Stromal cell of bone marrow (primary cell): ENCODE results near the gene DSCAM.
A peak's percentile ranks its signal among the peaks of the same experiment; 100 is the strongest.

Experiments used
- DNase-seq: peaks from one replicate; pipeline ENCODE4 v3.0.0-alpha.2; 2012; ENCODE audit warnings: low read depth

DSCAM gene

DNA sequence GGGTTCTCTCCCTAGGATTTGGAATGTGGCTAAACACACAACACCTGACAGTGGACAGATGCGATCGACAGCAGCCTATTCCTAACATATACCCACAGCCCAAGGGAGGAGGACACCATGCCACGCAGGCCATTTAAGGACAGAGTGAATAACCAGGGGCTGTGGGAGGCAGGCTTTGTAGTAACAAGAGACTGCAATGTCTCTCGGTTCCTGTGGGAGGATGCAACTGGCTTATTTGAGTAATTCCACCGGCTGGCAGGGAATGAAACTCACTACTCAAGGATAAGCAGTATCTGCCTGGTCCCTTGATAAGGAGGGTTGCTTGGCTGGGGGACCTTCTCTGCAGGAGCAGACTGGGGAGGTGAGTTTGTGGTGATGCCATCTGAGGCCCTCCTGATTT, 870.2 kb downstream of the DSCAM start:
- DNase-seq = no peak

DNA sequence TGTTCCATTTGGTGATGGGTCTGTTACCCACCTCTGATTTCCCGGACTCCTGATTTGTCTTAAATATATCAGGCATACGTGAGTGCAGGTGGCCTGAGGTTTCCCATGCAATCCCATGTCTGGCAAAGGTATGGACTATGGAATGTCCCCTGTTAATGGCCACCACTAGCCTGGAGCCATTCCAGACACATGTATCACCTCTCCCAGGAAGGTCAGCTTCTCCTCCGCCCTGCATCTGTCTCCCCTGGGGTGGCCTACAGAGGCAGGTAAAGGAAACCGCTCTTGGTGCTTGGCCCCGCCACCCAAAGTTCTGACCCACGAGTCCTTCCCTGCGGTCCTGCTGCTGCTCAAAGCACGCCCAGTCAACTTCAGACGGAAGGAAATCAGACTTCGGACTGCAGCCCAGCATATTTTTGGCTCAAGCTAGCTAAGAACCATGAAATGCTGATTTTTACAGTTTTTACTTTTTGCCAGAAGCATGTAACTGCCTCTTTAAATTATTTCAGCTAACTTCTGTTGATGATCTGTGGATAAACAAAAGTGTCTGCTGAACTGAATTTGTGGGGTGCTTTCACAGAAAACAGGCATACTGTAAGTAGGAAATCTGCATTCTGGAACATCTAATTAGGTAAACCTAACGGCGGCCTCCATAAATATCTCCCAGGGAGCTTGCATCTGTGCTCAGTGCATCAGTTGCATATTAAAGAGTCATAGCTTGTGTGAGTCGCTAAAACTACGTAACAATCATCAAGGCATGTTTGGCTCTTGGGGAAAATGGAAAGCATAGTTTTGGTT, 873.8 kb downstream of the DSCAM start:
- no peak for DNase-seq

DNA sequence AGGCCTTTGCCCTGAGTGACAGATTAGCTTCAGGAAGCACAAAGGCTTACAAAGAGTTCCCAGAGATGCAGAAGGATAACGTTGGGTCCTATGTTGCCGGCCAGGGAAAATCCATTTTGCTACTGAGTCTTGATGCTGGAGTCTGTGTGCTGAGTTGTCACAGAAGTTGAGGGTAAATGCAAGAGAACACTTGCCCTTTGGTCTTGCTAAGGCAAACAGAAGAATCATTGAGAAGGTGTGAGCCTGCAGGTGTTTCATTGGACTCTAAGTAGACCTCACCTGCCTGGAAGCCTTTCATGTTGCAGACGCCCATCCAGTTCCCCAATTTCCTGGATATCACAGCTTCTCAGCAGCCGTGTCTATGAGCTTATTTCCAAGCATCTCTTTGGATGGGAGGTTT, 874.5 kb downstream of the DSCAM start:
- DNase-seq = no peak

DNA sequence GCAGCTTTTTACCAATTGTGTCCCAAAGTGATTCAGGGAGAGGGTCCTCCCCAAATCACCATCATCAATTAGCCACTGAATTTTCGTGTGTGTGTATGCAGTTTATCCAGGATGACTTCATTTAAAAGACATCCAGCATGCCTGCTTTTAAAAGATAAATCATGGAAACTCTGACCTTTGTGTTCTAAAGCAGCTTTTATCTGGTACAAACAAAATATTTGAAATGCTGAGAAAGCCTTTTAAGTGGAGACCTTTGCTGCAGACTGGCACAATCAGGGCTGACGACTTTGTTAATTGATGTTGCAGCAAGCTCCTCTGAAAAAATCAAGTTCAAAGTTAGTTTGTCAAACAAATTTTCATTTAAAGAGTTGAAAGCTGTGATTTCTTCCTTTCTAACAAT, 875.0 kb downstream of the DSCAM start:
- no peak for DNase-seq

DNA sequence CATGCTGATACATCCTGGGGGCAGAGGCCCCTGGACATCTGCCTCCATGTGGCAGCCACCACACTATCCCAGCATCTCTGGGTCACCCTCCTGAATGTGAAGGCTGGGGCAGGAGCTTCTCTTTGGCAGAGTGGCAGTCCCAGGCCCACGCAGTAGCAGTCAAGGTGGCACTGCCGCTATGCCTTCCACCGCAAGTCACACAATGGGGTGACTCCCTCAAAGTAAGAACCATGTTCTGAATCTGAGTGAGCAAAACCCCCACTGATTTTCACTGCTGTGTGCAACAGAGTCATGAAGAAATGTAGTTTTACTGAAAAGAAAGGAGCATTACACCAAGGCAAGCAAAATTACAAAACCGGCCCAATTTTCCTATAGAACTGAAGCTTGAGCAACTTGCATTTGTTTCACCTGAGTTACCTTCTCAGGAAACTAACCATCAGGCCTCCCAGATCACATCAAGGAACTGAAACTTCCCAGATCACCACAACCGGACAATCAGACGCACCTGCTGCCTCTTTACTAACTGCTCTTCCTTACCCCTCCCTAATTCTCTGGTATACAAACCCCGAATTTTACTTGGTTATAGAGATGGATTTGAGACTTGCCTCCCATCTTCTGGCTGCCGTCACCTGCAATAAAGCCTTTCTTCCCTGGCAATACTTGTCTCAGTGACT, 877.1 kb downstream of the DSCAM start:
- DNase-seq = no peak

DNA sequence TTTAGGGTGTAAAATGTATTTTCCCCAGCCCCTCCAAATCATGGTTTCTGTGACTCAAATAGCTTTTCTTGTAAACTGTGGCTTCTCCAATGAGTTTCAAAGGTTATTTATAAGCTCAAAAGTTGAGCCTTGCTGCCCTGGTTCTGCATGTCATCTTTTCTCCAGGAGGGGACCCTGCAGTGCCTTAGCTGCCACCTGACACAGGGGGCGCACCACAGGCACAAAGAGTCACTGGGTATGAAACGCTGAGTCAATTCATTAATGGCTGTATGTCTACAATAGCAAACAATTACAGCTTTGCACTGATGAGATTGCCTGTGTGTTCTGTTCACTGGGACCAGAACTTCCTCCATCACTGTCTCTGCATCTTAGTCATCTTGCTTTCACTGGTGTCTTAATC, 878.9 kb downstream of the DSCAM start:
- DNase-seq = no peak

DNA sequence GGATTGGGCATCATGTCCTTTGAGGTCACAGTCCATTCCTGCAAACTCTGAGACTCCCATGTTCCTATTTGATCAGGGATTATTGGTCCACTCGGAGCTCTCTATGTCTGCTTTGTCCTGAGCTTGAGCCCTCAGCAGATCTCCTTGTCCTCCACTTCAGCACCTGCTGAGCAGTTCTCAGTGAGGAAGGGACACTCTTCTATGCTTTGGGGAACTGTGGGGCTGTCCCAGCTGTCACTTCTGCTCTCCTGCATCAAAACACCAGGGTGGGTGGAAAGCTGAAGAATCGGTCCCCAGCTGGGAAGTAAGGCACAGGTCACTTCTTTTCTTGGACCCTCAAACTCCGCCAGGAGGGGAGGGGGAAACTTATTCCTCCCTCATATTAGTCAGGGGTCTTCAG, 880.2 kb downstream of the DSCAM start:
- DNase-seq = no peak

DNA sequence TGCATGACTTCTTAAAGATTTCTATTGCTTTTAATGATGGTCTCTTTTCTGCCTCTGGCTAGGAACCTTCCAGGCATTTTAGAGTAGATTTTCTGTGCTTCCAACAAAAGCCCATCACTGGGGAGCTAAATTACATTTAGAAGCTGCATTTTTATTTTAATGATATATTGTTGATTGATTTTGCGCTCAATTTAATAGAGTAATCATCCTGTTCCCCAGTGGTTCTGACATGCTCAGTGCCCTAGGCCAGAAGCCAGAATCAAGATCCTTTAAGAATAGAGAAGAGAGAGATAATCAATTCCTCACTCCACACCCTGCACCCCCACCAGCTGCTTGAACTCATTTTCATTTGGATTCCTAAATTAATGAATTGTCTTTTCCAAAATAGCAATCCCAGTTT, 881.9 kb downstream of the DSCAM start:
- DNase-seq = no peak

DNA sequence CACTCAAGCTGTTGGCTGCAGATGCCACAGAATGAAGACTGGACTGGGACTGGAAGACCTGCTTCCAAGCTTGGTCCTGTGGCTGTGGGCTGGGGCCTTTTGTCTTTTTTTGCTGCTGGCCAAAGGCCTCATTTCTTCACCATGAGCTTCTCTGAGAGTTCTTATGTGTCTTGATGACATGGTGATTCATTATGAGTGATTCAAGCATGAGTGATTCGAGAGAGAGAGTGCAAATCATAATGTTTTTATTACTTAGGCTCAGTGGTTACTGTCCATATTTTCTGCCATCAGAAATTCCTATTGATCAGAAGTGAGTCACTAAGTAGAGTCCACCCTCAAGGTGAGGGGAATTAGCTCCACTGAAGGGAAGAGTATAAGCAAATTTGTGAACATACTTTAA, 885.7 kb downstream of the DSCAM start:
- peak; percentile 6 for DNase-seq
